ENCODE results near the gene HIRA. TPM values are rescaled to one million over a fixed set of nuclear protein-coding genes. Genes with fewer than 3 reads are reported as not detected.

The HIRA gene
- polyA plus RNA-seq, 2 of the 4 experiments (the other 2 are of a cell fraction): 12.3 to 16.6 TPM

DNA sequence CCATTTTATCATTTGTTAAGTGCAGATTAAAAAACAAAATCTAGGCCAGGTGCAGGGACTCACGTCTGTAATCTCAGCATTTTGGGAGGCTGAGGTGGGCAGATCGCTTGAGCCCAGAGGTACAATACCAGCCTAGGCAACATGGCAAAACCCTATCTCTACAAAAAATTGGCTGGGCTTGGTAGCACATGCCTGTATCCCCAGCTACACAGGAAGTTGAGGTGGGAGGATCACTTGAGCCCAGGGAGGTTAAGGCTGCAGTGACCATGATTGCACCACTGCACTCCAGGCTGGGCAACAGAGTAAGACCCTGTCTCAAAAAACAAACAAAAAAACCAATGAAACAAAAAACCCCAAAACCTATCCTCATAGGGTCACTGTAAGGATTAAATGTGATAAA lies 32.9 kb downstream of the HIRA start:
- no peak for FAIRE-seq
- H3K27ac ChIP-seq: no peak overlapping the region
- H3K4me1 ChIP-seq: no peaks in the 10 kb centered on the region
- CTCF ChIA-PET: interaction anchor here (0.6 kb wide), 1 partner anchor 295 kb away, joined by 3 read pairs; no protein-coding TSS in a partner anchor
- DNase-seq (ENCODE audit: low read depth in 1 of 2, low spot score in 1 of 2): no peak
- no peak overlapping the region for H3K4me2 ChIP-seq
- POLR2A ChIA-PET: no interaction called here
- no peaks in the 10 kb centered on the region for H3K9me3 ChIP-seq
- no peak for TF ChIP-seq NFE2L2 (conservative IDR thresholded peaks at IDR 0.05; ENCODE audit: low read length)
- no peak for TF ChIP-seq HOXB5 (CRISPR knock-in tag; IDR thresholded peaks at IDR 0.05)
- no peak for TF ChIP-seq JUN (IDR thresholded peaks at IDR 0.05)
- TF ChIP-seq, protein P1, sequence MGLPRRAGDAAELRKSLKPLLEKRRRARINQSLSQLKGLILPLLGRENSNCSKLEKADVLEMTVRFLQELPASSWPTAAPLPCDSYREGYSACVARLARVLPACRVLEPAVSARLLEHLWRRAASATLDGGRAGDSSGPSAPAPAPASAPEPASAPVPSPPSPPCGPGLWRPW (IDR thresholded peaks at IDR 0.05): no peak
- 86% methylated on average over 2 of the region's 2 CpGs for WGBS (ENCODE audit: missing lambda C conversion rate)
- ATAC-seq: no peak
- no peak overlapping the region for H3K4me3 ChIP-seq

DNA sequence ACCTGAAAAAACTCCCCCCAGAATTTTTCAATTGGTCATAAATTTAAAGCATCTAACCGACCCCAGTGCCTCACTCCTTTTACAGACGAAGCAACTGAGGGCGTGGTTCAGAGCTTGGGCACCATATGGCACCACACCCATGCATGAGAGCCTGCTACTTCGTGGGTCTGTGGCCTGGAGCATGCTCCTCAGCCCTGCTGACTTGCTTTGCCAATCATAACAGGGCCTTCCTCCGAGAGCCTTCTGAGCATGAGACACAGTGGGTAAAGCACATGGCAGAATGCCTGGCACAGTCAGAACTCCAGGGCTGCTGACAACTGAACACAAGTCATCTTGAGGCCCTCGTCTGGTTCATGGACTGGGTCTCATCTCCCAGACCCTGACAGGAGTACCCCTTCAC lies 33.3 kb downstream of the HIRA start:
- Histone ChIP-seq H3K4me3 (no peak overlapping the region), H3K27ac (no peak overlapping the region), H3K4me2 (no peak overlapping the region), H3K4me1 (no peaks in the 10 kb centered on the region), H3K9me3 (no peaks in the 10 kb centered on the region)
- ChIA-PET CTCF (no interaction called here), POLR2A (no interaction called here)
- TF ChIP-seq MAFK (IDR thresholded peaks at IDR 0.05; ENCODE audit: partially characterized antibody): no peak
- FAIRE-seq: no peak
- WGBS (ENCODE audit: missing lambda C conversion rate): 88% methylated on average over 6 of the region's 6 CpGs
- DNase-seq (ENCODE audit: low read depth in 1 of 2, low spot score in 1 of 2): no peak
- ATAC-seq: no peak

DNA sequence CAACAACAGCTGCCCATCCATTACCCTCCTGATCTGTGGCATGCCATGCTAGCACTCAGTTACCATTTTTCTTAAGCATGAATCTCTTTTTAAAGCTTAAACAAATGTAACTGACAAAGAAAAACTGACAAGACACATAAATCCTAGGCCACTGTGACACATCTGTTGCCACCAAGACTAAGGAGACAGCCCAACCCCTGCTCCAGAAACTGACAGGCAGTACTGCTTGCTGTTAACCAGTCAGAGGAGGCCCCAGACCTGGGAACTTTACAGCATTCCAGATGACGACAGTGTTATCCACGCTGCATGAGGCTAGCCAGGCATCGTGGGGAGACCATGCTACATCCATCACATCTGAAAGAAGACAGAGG lies 33.8 kb downstream of the HIRA start:
- Histone ChIP-seq H3K4me1 (no peaks in the 10 kb centered on the region), H3K4me2 (no peak overlapping the region), H3K9me3 (no peaks in the 10 kb centered on the region), H3K4me3 (no peak overlapping the region), H3K27ac (no peak overlapping the region)
- CTCF ChIA-PET: no interaction called here
- TF ChIP-seq KDM1A (IDR thresholded peaks at IDR 0.05; ENCODE audit: low read depth) (no peak), SREBF2 (IDR thresholded peaks at IDR 0.05) (no peak)
- TF ChIP-seq, protein P2, sequence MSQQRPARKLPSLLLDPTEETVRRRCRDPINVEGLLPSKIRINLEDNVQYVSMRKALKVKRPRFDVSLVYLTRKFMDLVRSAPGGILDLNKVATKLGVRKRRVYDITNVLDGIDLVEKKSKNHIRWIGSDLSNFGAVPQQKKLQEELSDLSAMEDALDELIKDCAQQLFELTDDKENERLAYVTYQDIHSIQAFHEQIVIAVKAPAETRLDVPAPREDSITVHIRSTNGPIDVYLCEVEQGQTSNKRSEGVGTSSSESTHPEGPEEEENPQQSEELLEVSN (IDR thresholded peaks at IDR 0.05; ENCODE audit: borderline replicate concordance, low read depth): no peak
- ATAC-seq (no peak), DNase-seq (ENCODE audit: low read depth in 1 of 2, low spot score in 1 of 2) (no peak), FAIRE-seq (no peak)
- POLR2A ChIA-PET: no interaction called here
- WGBS (ENCODE audit: missing lambda C conversion rate): 82% methylated on average over 3 of the region's 3 CpGs

DNA sequence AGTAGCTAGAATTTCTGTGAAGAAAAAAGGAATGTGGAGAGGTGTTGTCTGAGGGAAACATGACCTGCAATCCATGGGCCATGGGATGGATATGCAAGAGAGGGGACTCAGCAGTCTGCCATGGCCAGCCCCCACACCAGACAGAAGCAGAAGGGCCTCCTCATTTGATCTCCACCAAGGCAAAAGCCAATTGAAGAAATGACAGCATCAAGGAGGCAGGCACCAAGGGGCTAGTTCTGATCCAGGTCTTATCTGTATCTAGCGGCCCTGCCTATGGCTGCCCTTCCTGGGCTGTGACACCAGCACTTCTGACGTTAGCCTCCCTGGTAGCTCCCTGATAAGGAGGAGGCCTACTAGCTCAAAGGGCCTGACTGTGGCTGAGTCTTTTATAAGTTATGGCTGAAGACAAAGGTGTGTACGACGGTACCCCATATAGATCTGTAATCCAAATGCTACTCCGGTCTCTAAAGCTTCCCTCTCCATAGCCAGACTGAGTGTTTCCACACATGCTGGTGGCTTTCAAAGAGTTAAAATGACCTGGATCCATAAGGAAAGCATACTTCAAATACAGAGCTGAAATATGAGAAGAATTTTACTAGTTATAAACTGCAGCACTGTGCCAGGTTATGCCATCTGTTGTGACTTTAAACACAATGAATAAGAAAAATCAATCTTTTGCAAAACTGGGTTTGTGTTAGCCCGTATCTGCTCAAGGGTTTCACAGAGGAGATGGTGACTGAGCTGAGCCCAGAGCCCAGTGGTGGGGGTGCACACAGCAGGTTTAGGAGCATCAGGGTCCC lies 34.4 kb downstream of the HIRA start:
- FAIRE-seq (no peak), DNase-seq (ENCODE audit: low read depth in 1 of 2, low spot score in 1 of 2) (no peak), ATAC-seq (no peak)
- Histone ChIP-seq H3K9me3 (no peaks in the 10 kb centered on the region), H3K4me2 (no peak overlapping the region), H3K4me3 (no peak overlapping the region), H3K27ac (no peak overlapping the region), H3K4me1 (no peaks in the 10 kb centered on the region)
- ChIA-PET POLR2A (no interaction called here), CTCF (no interaction called here)
- WGBS (ENCODE audit: missing lambda C conversion rate): 94% methylated on average over 5 of the region's 6 CpGs
- TF ChIP-seq KDM5A (IDR thresholded peaks at IDR 0.05) (no peak), EP300 (IDR thresholded peaks at IDR 0.05) (no peak), CHD4 (IDR thresholded peaks at IDR 0.05; ENCODE audit: borderline replicate concordance) (no peak), HOXB13 (CRISPR knock-in tag; IDR thresholded peaks at IDR 0.05; ENCODE audit: low read depth) (no peak), JUN (IDR thresholded peaks at IDR 0.05) (no peak), FOSL2 (IDR thresholded peaks at IDR 0.05) (no peak), FOSL2 (CRISPR knock-in tag; IDR thresholded peaks at IDR 0.05) (no peak), TFCP2L1 (CRISPR knock-in tag; IDR thresholded peaks at IDR 0.05) (no peak), JUNB (IDR thresholded peaks at IDR 0.05) (no peak), CBX8 (IDR thresholded peaks at IDR 0.05) (no peak), RNF2 (IDR thresholded peaks at IDR 0.05; ENCODE audit: borderline replicate concordance, low read depth) (no peak), ZFP36 (IDR thresholded peaks at IDR 0.05; ENCODE audit: borderline replicate concordance, partially characterized antibody) (no peak)
- TF ChIP-seq, protein P1 (IDR thresholded peaks at IDR 0.05): no peak
- TF ChIP-seq, protein P3, sequence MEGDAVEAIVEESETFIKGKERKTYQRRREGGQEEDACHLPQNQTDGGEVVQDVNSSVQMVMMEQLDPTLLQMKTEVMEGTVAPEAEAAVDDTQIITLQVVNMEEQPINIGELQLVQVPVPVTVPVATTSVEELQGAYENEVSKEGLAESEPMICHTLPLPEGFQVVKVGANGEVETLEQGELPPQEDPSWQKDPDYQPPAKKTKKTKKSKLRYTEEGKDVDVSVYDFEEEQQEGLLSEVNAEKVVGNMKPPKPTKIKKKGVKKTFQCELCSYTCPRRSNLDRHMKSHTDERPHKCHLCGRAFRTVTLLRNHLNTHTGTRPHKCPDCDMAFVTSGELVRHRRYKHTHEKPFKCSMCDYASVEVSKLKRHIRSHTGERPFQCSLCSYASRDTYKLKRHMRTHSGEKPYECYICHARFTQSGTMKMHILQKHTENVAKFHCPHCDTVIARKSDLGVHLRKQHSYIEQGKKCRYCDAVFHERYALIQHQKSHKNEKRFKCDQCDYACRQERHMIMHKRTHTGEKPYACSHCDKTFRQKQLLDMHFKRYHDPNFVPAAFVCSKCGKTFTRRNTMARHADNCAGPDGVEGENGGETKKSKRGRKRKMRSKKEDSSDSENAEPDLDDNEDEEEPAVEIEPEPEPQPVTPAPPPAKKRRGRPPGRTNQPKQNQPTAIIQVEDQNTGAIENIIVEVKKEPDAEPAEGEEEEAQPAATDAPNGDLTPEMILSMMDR (IDR thresholded peaks at IDR 0.05): no peak
- TF ChIP-seq, protein P4, sequence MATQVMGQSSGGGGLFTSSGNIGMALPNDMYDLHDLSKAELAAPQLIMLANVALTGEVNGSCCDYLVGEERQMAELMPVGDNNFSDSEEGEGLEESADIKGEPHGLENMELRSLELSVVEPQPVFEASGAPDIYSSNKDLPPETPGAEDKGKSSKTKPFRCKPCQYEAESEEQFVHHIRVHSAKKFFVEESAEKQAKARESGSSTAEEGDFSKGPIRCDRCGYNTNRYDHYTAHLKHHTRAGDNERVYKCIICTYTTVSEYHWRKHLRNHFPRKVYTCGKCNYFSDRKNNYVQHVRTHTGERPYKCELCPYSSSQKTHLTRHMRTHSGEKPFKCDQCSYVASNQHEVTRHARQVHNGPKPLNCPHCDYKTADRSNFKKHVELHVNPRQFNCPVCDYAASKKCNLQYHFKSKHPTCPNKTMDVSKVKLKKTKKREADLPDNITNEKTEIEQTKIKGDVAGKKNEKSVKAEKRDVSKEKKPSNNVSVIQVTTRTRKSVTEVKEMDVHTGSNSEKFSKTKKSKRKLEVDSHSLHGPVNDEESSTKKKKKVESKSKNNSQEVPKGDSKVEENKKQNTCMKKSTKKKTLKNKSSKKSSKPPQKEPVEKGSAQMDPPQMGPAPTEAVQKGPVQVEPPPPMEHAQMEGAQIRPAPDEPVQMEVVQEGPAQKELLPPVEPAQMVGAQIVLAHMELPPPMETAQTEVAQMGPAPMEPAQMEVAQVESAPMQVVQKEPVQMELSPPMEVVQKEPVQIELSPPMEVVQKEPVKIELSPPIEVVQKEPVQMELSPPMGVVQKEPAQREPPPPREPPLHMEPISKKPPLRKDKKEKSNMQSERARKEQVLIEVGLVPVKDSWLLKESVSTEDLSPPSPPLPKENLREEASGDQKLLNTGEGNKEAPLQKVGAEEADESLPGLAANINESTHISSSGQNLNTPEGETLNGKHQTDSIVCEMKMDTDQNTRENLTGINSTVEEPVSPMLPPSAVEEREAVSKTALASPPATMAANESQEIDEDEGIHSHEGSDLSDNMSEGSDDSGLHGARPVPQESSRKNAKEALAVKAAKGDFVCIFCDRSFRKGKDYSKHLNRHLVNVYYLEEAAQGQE (IDR thresholded peaks at IDR 0.05): no peak
- TF ChIP-seq, protein P5, sequence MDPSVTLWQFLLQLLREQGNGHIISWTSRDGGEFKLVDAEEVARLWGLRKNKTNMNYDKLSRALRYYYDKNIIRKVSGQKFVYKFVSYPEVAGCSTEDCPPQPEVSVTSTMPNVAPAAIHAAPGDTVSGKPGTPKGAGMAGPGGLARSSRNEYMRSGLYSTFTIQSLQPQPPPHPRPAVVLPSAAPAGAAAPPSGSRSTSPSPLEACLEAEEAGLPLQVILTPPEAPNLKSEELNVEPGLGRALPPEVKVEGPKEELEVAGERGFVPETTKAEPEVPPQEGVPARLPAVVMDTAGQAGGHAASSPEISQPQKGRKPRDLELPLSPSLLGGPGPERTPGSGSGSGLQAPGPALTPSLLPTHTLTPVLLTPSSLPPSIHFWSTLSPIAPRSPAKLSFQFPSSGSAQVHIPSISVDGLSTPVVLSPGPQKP (IDR thresholded peaks at IDR 0.05; ENCODE audit: low read depth, low read length): no peak

All from A549 (cell line).